ENCODE results near the gene DPYSL5. TPM values are rescaled to one million over a fixed set of nuclear protein-coding genes. Genes with fewer than 3 reads are reported as not detected.

Gene DPYSL5
- total and polyA plus RNA-seq, 2 of the 8 experiments (the other 6 are each of a cell fraction or from before 2014, with no cell fraction given): 11.9 to 16.4 TPM

- no peak overlapping the region for H3K18ac ChIP-seq (ENCODE audit: extremely low read depth, low read length)
- peaks cover 0 to 5% of the 10 kb centered on the region in 2 experiments for H4K20me1 ChIP-seq (replicated peaks in 1 of 2; ENCODE audit: control insufficient read depth in 1 of 2, insufficient read depth in 2 of 2, low read length in 2 of 2)
- no peak overlapping the region for H4K91ac ChIP-seq (replicated peaks; ENCODE audit: insufficient read length, low read length)
- no peaks in the 10 kb centered on the region; a peak in 1 of 8 replicates for H3K36me3 ChIP-seq (ENCODE audit: control insufficient read depth in 2 of 4, insufficient read depth in 4 of 4, low read length in 3 of 4)
- H3K4me1 ChIP-seq (replicated peaks in 1 of 4; ENCODE audit: control insufficient read depth in 3 of 4, insufficient read depth in 4 of 4, low read length in 3 of 4): peaks cover 0 to 5% (median 1%) of the 10 kb centered on the region in 4 experiments; a peak in 4 of 7 replicates
- no peak overlapping the region for H3K23ac ChIP-seq (ENCODE audit: insufficient read length)
- H3K4ac ChIP-seq (replicated peaks; ENCODE audit: insufficient read length, low read depth, low read length): no peak overlapping the region
- H3K14ac ChIP-seq (ENCODE audit: insufficient read length): no peak overlapping the region
- no peak overlapping the region for H2AFZ ChIP-seq (ENCODE audit: low read length)
- no peaks in the 10 kb centered on the region; a peak in 1 of 4 replicates for H3K9me3 ChIP-seq (ENCODE audit: insufficient read depth in 2 of 2, low read depth in 1 of 2, low read length in 1 of 2)
- H3K23me2 ChIP-seq (ENCODE audit: low read depth, low read length): no peaks in the 10 kb centered on the region
- TF ChIP-seq SUZ12 (IDR thresholded peaks at IDR 0.05; ENCODE audit: low read length) (no peak), JUND (IDR thresholded peaks at IDR 0.05; ENCODE audit: low read length) (no peak), POLR2A (IDR thresholded peaks at IDR 0.05; ENCODE audit: control extremely low read depth in 1 of 2, low read depth in 2 of 2, low read length in 2 of 2) (no peak), TCF12 (IDR thresholded peaks at IDR 0.05; ENCODE audit: low read depth, low read length) (no peak), NANOG (IDR thresholded peaks at IDR 0.05; ENCODE audit: insufficient read depth, low read depth, low read length, poor library complexity, severe bottlenecking) (no peak), GTF2F1 (IDR thresholded peaks at IDR 0.05; ENCODE audit: borderline replicate concordance, low read depth, low read length) (no peak), MAX (IDR thresholded peaks at IDR 0.05) (no peak), SRF (IDR thresholded peaks at IDR 0.05; ENCODE audit: low read depth, low read length) (no peak), CHD2 (IDR thresholded peaks at IDR 0.05; ENCODE audit: low read length) (no peak), FOSL1 (IDR thresholded peaks at IDR 0.05; ENCODE audit: insufficient read depth, low read depth, low read length) (no peak)
- POLR2A ChIA-PET (ENCODE audit: partially characterized antibody): no interaction called here
- H3K27me3 ChIP-seq (replicated peaks in 1 of 4; ENCODE audit: control insufficient read depth in 3 of 4, extremely low read depth in 1 of 4, insufficient read depth in 3 of 4, low read length in 3 of 4): no peaks in the 10 kb centered on the region; a peak in 1 of 7 replicates
- no peak overlapping the region for H2BK5ac ChIP-seq (ENCODE audit: low read depth, low read length)
- no peak overlapping the region for H2AK5ac ChIP-seq (ENCODE audit: low read depth, low read length)
- no peak overlapping the region for H4K8ac ChIP-seq (ENCODE audit: extremely low read depth, insufficient read depth, low read length)
- no peak overlapping the region for H3K27ac ChIP-seq (ENCODE audit: low read depth, low read length)
- no peak overlapping the region for H2BK120ac ChIP-seq (replicated peaks; ENCODE audit: low read depth, low read length)
- H3K4me3 ChIP-seq (ENCODE audit: extremely low read depth in 1 of 4, insufficient read depth in 2 of 4, low read depth in 3 of 4, low read length in 4 of 4): no peak overlapping the region
- no peaks in the 10 kb centered on the region for H3K79me2 ChIP-seq (ENCODE audit: control insufficient read depth in 1 of 2, insufficient read depth in 2 of 2, low read length in 2 of 2)
- FAIRE-seq (no peak), DNase-seq (ENCODE audit: low read depth in 1 of 2, low spot score in 2 of 2) (no peak)
- CTCF ChIA-PET (ENCODE audit: partially characterized antibody): interaction anchor here (0.7 to 4.4 kb wide), 8 partner anchors 10 to 93 kb away, joined by 3 to 26 read pairs (median 8); no protein-coding TSS in a partner anchor
- H2BK15ac ChIP-seq (ENCODE audit: low read length): no peak overlapping the region
- WGBS, 2 experiments (ENCODE audit: extremely low coverage in 1 of 2, insufficient coverage in 1 of 2, insufficient read length in 1 of 2, insufficient replicate concordance in 2 of 2, low coverage in 1 of 2, low lambda C conversion rate in 2 of 2, missing lambda C conversion rate in 1 of 2): 65% methylated on average over 3 of the region's 3 CpGs; no CpG with 5 or more reads in 1 of the 2 experiments
- no peak overlapping the region for H2BK12ac ChIP-seq (ENCODE audit: low read depth, low read length)
- H3K9ac ChIP-seq (replicated peaks in 1 of 4; ENCODE audit: extremely low read depth in 1 of 4, low read depth in 3 of 4, low read length in 3 of 4): no peak overlapping the region
- no peak overlapping the region for H4K5ac ChIP-seq (ENCODE audit: insufficient read length, low read depth, low read length)
- H3K4me2 ChIP-seq (ENCODE audit: insufficient read depth in 1 of 2, low read depth in 2 of 2, low read length in 2 of 2): no peak overlapping the region
- no peak overlapping the region for H2BK20ac ChIP-seq (ENCODE audit: low read length)
- no peak overlapping the region for H3K56ac ChIP-seq (replicated peaks; ENCODE audit: insufficient read length, low read depth, low read length)
- H3K79me1 ChIP-seq (ENCODE audit: low read depth, low read length): no peaks in the 10 kb centered on the region
Measured at GRCh38 chr2:26934985-26935384, 87.1 kb downstream of the DPYSL5 start.
